Fibroblast of mammary gland (primary cell): Measurements from ENCODE around the gene PNRC1.

Source experiments
- DNase-seq: peaks from one replicate; pipeline ENCODE4 v3.0.0-alpha.2; 2010; ENCODE audit warnings: low read depth
- H3K4me3 ChIP-seq: 2 replicates; pipeline ENCODE4 v1.5.1; 2011; ENCODE audit warnings: low read depth, mild to moderate bottlenecking, low read length, moderate library complexity; ENCODE audit not compliant: control insufficient read depth
- CTCF ChIP-seq: conservative IDR thresholded peaks from 2 replicates; pipeline ENCODE4 v1.5.1; 2011; ENCODE audit warnings: low read depth, low read length, inconsistent platforms; ENCODE audit not compliant: control insufficient read depth, insufficient read depth

PNRC1 gene

GRCh38 chr6:89134723-89135122 is 54.2 kb downstream of the PNRC1 start:
- DNase-seq = no peak
- TF ChIP-seq CTCF = no peak
- H3K4me3 ChIP-seq = no peak overlapping the region
